SU-DHL-6 (cell line): Measurements from ENCODE around the gene PDPK1.
"Not testable (repeated sequence)": the region's sequence is repeated elsewhere in the genome, so short reads cannot be mapped to it uniquely, and the experiment has no call there.

Experiments
- EZH2phosphoT487 ChIP-seq: fragments of 200-600 bp; sonication (generic), shearing (Covaris generic); conservative IDR thresholded peaks from 2 replicates; pipeline ENCODE4 v1.6.1; 2018; ENCODE audit warnings: mild to moderate bottlenecking, antibody characterized with exemption, low read length, moderate library complexity, mixed read lengths
- TF ChIP-seq, protein P1 (sequence below): fragments of 200-600 bp; sonication (generic); IDR thresholded peaks from one replicate; pipeline ENCODE4 v1.5.1; 2017; ENCODE audit warnings: antibody characterized with exemption, mild to moderate bottlenecking, low read length, moderate library complexity; ENCODE audit not compliant: insufficient read depth, poor library complexity, severe bottlenecking

DNA sequence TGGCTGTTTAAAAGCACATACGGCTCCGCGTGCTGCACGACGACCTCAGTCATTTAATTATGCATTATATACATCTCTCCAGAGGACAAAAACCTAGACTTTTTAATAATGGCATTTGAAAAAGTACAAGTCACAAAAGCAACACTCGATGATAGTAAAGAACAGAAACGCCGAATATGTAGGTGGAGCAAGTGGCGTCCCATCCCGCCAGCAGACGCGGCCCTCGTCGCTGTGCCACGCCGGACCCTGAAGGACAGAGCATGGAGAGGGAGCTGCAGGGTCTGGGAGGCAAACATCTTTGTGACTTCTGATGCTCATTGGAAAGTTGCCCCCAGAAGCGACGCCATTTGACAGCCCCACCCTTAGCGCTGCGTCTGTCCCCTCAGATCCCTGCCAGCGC lies 38.0 kb downstream of the PDPK1 start:
- TF ChIP-seq, protein P1, sequence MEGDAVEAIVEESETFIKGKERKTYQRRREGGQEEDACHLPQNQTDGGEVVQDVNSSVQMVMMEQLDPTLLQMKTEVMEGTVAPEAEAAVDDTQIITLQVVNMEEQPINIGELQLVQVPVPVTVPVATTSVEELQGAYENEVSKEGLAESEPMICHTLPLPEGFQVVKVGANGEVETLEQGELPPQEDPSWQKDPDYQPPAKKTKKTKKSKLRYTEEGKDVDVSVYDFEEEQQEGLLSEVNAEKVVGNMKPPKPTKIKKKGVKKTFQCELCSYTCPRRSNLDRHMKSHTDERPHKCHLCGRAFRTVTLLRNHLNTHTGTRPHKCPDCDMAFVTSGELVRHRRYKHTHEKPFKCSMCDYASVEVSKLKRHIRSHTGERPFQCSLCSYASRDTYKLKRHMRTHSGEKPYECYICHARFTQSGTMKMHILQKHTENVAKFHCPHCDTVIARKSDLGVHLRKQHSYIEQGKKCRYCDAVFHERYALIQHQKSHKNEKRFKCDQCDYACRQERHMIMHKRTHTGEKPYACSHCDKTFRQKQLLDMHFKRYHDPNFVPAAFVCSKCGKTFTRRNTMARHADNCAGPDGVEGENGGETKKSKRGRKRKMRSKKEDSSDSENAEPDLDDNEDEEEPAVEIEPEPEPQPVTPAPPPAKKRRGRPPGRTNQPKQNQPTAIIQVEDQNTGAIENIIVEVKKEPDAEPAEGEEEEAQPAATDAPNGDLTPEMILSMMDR, result not testable (repeated sequence)
- not testable (repeated sequence) for TF ChIP-seq EZH2phosphoT487
